SH-SY5Y (cell line): ENCODE measurements around the gene COL20A1.

Experiments
- GATA2 ChIP-seq: IDR thresholded peaks from 2 replicates; pipeline ENCODE4 v1.6.1; 2011; ENCODE audit warnings: mild to moderate bottlenecking, low read depth, low read length
- GATA3 ChIP-seq: IDR thresholded peaks from 2 replicates; pipeline ENCODE4 v1.6.1; 2011; ENCODE audit warnings: low read depth, mild to moderate bottlenecking, low read length, moderate library complexity

GRCh38 chr20:63320616-63321147, 27.7 kb downstream of the COL20A1 start:
- TF ChIP-seq GATA2 (no peak), GATA3 (no peak)
